NCI-H146 (cell line): Measurements from ENCODE around the gene THADA.

ENCODE experiments used
- DNase-seq: peaks from one replicate; lab custom pipeline; 2025; lab: John Stamatoyannopoulos, UW

The THADA gene

GRCh38 chr2:43325107-43325811, 270.6 kb downstream of the THADA start:
- no peak for DNase-seq

GRCh38 chr2:43324259-43325106, 271.4 kb downstream of the THADA start:
- no peak for DNase-seq

- no peak for DNase-seq
These were observed 272.0 kb downstream of the THADA start for GRCh38 chr2:43323857-43324256.

GRCh38 chr2:43321446-43321845, 274.4 kb downstream of the THADA start:
- DNase-seq = no peak

- DNase-seq = no peak
These were observed 276.3 kb downstream of the THADA start for GRCh38 chr2:43319541-43319940.

- DNase-seq = no peak
These were observed 277.0 kb downstream of the THADA start for GRCh38 chr2:43318791-43319190.

- no peak for DNase-seq
These were observed 278.2 kb downstream of the THADA start for GRCh38 chr2:43317680-43318079.

GRCh38 chr2:43317194-43317593, 278.6 kb downstream of the THADA start:
- no peak for DNase-seq

GRCh38 chr2:43315482-43315881, 280.4 kb downstream of the THADA start:
- no peak for DNase-seq

- no peak for DNase-seq
These were observed 281.4 kb downstream of the THADA start for GRCh38 chr2:43314299-43314927.

- DNase-seq = no peak
These were observed 282.2 kb downstream of the THADA start for GRCh38 chr2:43313642-43314017.

GRCh38 chr2:43312755-43313641, 282.8 kb downstream of the THADA start:
- peak; percentile 74 for DNase-seq

- no peak for DNase-seq
These were observed 284.6 kb downstream of the THADA start for GRCh38 chr2:43311276-43311675.

- DNase-seq = no peak
These were observed 285.9 kb downstream of the THADA start for GRCh38 chr2:43309935-43310334.

- no peak for DNase-seq
These were observed 287.9 kb downstream of the THADA start for GRCh38 chr2:43307973-43308372.

- no peak for DNase-seq
These were observed 288.8 kb downstream of the THADA start for GRCh38 chr2:43307046-43307445.

- no peak for DNase-seq
These were observed 289.6 kb downstream of the THADA start for GRCh38 chr2:43306197-43306596.

- DNase-seq = no peak
These were observed 290.3 kb downstream of the THADA start for GRCh38 chr2:43305517-43305916.

- no peak for DNase-seq
These were observed 290.8 kb downstream of the THADA start for GRCh38 chr2:43305012-43305411.

- peak; percentile 9 for DNase-seq
These were observed 291.9 kb downstream of the THADA start for GRCh38 chr2:43303889-43304288.

- DNase-seq = no peak
These were observed 292.8 kb downstream of the THADA start for GRCh38 chr2:43302961-43303494.
